ENCODE data around the gene STRIP2. TPM values are rescaled to one million over a fixed set of nuclear protein-coding genes. Genes with fewer than 3 reads are reported as not detected.
"Not testable (repeated sequence)": the region's sequence is repeated elsewhere in the genome, so short reads cannot be mapped to it uniquely, and the experiment has no call there.

STRIP2 gene
- total RNA-seq, 1 experiment from 2014 or later: 5.1 TPM

DNA sequence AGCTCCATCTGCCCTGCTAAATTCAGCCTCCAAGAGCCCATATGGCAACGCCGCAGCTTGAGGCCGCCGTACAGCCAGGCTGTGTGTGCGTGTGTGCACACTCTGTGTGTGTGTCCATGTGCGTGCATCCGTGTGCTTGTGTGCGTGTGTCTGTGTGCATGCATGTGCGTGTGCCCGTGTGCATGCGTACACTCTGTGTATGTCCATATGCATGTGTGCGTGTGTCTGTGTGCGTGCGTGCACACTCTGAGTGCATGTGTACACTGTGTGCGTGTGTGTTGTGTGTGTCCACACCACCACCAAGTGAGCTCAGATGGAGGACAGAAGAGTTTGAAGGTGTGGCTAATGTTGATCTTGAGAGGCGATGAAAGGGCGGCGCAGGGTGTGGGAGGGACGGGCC lies 98.1 kb downstream of the STRIP2 start:
- ChIA-PET CTCF (no interaction called here), POLR2A (interaction anchor here (0.5 kb wide), 1 partner anchor 14 kb away, joined by 4 read pairs; no protein-coding TSS in a partner anchor)
- H3K36me3 ChIP-seq (ENCODE audit: control insufficient read depth, insufficient read depth, low read length): no peaks in the 10 kb centered on the region
- H3K27me3 ChIP-seq (ENCODE audit: control insufficient read depth, insufficient read depth, low read length): no peaks in the 10 kb centered on the region
- intact Hi-C loops (cut with micrococcal nuclease; ENCODE audit: unreplicated experiment) (no loop called here), in situ Hi-C loops (cut with HindIII; ENCODE audit: low pct_unique_long_range_greater_than_20kb, low sequenced_read_pairs) (no loop called here)
- H3K9me3 ChIP-seq (ENCODE audit: control insufficient read depth, insufficient read depth, low read depth, low read length): no peaks in the 10 kb centered on the region
- BruUV-seq (replicated peaks): no TSS peak
- no peak for ATAC-seq
- TF ChIP-seq SIN3A (IDR thresholded peaks at IDR 0.05; ENCODE audit: borderline replicate concordance, insufficient read depth, low read depth, low read length) (no peak), POLR2AphosphoS5 (IDR thresholded peaks at IDR 0.05; ENCODE audit: low read depth, low read length) (no peak), REST (IDR thresholded peaks at IDR 0.05; ENCODE audit: insufficient read depth in 1 of 2, low read depth in 2 of 2, low read length in 1 of 2) (no peak), TCF7L2 (IDR thresholded peaks at IDR 0.05; ENCODE audit: low read depth, low read length) (no peak)
- TF ChIP-seq, protein P1, sequence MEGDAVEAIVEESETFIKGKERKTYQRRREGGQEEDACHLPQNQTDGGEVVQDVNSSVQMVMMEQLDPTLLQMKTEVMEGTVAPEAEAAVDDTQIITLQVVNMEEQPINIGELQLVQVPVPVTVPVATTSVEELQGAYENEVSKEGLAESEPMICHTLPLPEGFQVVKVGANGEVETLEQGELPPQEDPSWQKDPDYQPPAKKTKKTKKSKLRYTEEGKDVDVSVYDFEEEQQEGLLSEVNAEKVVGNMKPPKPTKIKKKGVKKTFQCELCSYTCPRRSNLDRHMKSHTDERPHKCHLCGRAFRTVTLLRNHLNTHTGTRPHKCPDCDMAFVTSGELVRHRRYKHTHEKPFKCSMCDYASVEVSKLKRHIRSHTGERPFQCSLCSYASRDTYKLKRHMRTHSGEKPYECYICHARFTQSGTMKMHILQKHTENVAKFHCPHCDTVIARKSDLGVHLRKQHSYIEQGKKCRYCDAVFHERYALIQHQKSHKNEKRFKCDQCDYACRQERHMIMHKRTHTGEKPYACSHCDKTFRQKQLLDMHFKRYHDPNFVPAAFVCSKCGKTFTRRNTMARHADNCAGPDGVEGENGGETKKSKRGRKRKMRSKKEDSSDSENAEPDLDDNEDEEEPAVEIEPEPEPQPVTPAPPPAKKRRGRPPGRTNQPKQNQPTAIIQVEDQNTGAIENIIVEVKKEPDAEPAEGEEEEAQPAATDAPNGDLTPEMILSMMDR (IDR thresholded peaks at IDR 0.05): no peak
- no peak for DNase-seq (ENCODE audit: low read depth, low spot score)
- H3K4me3 ChIP-seq (ENCODE audit: low read depth in 2 of 2, low read length in 2 of 2): no peak overlapping the region
- H3K4me1 ChIP-seq (ENCODE audit: control insufficient read depth, insufficient read depth, low read length): no peaks in the 10 kb centered on the region
- no peak overlapping the region for H3K27ac ChIP-seq (ENCODE audit: low read length)

DNA sequence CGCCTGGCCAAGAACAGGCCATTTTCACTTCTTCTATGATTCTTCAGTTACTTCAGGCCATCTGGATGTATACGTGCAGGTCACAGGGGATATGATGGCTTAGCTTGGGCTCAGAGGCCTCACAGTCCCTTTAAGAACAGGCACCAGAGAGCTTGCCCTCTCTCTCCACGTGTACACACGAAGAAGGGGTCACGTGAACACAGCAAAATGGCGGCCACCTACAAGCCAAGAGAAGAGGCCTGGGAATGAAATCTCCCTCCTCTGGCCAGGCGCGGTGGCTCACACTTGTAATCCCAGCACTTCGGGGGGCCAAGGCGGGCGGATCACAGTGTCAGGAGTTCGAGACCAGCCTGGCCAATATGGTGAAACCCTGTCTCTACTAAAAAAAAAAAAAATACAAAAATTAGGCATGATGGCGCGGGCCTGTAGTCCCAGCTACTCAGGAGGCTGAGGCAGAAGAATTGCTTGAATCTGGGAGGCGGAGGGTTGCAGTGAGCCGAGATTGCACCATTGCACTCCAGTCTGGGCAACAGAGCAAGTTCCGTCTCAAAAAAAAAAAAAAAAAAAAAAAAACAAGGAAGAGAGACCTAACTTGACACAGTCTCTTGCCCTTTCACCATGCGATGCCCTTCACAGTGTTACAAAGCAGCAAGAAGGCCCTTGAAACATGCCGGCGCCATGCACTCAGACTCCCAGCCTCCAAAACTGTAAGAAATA lies 100.5 kb downstream of the STRIP2 start:
- in situ Hi-C loops (cut with HindIII; ENCODE audit: low pct_unique_long_range_greater_than_20kb, low sequenced_read_pairs); CTCF ChIA-PET; BruUV-seq (replicated peaks); POLR2A ChIA-PET; H3K9me3 ChIP-seq (ENCODE audit: control insufficient read depth, insufficient read depth, low read depth, low read length); DNase-seq (ENCODE audit: low read depth, low spot score); H3K4me1 ChIP-seq (ENCODE audit: control insufficient read depth, insufficient read depth, low read length); H3K36me3 ChIP-seq (ENCODE audit: control insufficient read depth, insufficient read depth, low read length); H3K4me3 ChIP-seq (ENCODE audit: low read depth in 2 of 2, low read length in 2 of 2); H3K27me3 ChIP-seq (ENCODE audit: control insufficient read depth, insufficient read depth, low read length); intact Hi-C loops (cut with micrococcal nuclease; ENCODE audit: unreplicated experiment); ATAC-seq; H3K27ac ChIP-seq (ENCODE audit: low read length): not testable (repeated sequence)

GRCh38 chr7:129535896-129536295 lies 101.7 kb downstream of the STRIP2 start:
- ATAC-seq: no peak
- no peak for TF ChIP-seq TCF7L2 (IDR thresholded peaks at IDR 0.05; ENCODE audit: low read depth, low read length)
- TF ChIP-seq SIN3A (IDR thresholded peaks at IDR 0.05; ENCODE audit: borderline replicate concordance, insufficient read depth, low read depth, low read length): no peak
- no peak for TF ChIP-seq REST (IDR thresholded peaks at IDR 0.05; ENCODE audit: insufficient read depth in 1 of 2, low read depth in 2 of 2, low read length in 1 of 2)
- no peak for TF ChIP-seq POLR2AphosphoS5 (IDR thresholded peaks at IDR 0.05; ENCODE audit: low read depth, low read length)
- TF ChIP-seq, protein P1 (IDR thresholded peaks at IDR 0.05): no peak
- CTCF ChIA-PET: interaction anchor here (0.7 kb wide), 2 partner anchors 35 to 206 kb away, joined by 7 to 11 read pairs; no protein-coding TSS in a partner anchor
- Histone ChIP-seq H3K36me3 (ENCODE audit: control insufficient read depth, insufficient read depth, low read length) (no peaks in the 10 kb centered on the region), H3K4me3 (ENCODE audit: low read depth in 2 of 2, low read length in 2 of 2) (no peak overlapping the region), H3K9me3 (ENCODE audit: control insufficient read depth, insufficient read depth, low read depth, low read length) (no peaks in the 10 kb centered on the region), H3K27ac (ENCODE audit: low read length) (no peak overlapping the region), H3K4me1 (ENCODE audit: control insufficient read depth, insufficient read depth, low read length) (no peaks in the 10 kb centered on the region), H3K27me3 (ENCODE audit: control insufficient read depth, insufficient read depth, low read length) (no peaks in the 10 kb centered on the region)
- POLR2A ChIA-PET: interaction anchor here (0.5 to 0.7 kb wide), 3 partner anchors 11 to 191 kb away, joined by 3 to 15 read pairs (median 3); no protein-coding TSS in a partner anchor
- no peak for DNase-seq (ENCODE audit: low read depth, low spot score)
- no TSS peak for BruUV-seq (replicated peaks)
- in situ Hi-C loops (cut with HindIII; ENCODE audit: low pct_unique_long_range_greater_than_20kb, low sequenced_read_pairs) (no loop called here), intact Hi-C loops (cut with micrococcal nuclease; ENCODE audit: unreplicated experiment) (no loop called here)

All from Panc1 (cell line).